Heart left ventricle (tissue), 13 donors: ENCODE data around the gene SHE.

Experiments
- POLR2A ChIP-seq, 2 donors: fragments of 450-650 bp; IDR thresholded peaks; one replicate each; pipeline ENCODE4 v1.6.1; 2017; ENCODE audit warnings: antibody characterized with exemption in 2 of 2, mild to moderate bottlenecking in 2 of 2, moderate library complexity in 2 of 2
- TF ChIP-seq, protein P1 (sequence below), 12 donors: fragments of 200-600 bp; sonication (generic) in 4 of 12; IDR thresholded peaks; one replicate each; pipeline versions ENCODE4 v1.5.0 to v1.8.0; 2018 to 2022; ENCODE audit warnings: antibody characterized with exemption in 12 of 12, mild to moderate bottlenecking in 5 of 12
- donor health status: ischemic (EF 13 %, LVEDD 7.1; RV severe dilation, severe dysfunction).
- donor health status: DM: no; HTN: yes; CAD: no.
- donor health status: DM: no; HTN: no; CAD: no.
- donor health status: ischemic (EF 25% LVEDD 6.9; RV normal size, moderate dysfunction).
- donor health status: ischemic (EF 25% LVEDD 5.7; RV mildly dilated, moderate dysfunction).
- donor health status: ischemic (EF 35%, LVEDD 5.7; RV mildly dilated, moderate dysfunction).
- donor health status: nonischemic (EF 11% LVEDD 7.7; RV severe dilation, severe dysfunction).
- donor health status: DM: yes; HTN: yes; CAD: no.
- donor health status: PGD.
- donor health status: ischemic (EF 29% LVEDD 5.4; RV normal size, mild dysfunction).
- donor health status: nonischemic (EF 23%, LVEDD 6.1; RV moderate dilation, normal function).

DNA sequence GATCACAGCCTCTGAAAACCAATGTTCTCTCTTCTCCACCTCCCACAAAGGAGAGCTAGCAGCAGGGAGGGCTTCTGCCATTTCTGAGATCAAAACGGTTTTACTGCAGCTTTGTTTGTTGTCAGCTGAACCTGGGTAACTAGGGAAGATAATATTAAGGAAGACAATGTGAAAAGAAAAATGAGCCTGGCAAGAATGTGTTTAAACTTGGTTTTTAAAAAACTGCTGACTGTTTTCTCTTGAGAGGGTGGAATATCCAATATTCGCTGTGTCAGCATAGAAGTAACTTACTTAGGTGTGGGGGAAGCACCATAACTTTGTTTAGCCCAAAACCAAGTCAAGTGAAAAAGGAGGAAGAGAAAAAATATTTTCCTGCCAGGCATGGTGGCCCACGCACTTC is 36.0 kb downstream of the SHE start:
- TF ChIP-seq POLR2A (IDR thresholded peaks at IDR 0.05): no peak
- TF ChIP-seq, protein P1, sequence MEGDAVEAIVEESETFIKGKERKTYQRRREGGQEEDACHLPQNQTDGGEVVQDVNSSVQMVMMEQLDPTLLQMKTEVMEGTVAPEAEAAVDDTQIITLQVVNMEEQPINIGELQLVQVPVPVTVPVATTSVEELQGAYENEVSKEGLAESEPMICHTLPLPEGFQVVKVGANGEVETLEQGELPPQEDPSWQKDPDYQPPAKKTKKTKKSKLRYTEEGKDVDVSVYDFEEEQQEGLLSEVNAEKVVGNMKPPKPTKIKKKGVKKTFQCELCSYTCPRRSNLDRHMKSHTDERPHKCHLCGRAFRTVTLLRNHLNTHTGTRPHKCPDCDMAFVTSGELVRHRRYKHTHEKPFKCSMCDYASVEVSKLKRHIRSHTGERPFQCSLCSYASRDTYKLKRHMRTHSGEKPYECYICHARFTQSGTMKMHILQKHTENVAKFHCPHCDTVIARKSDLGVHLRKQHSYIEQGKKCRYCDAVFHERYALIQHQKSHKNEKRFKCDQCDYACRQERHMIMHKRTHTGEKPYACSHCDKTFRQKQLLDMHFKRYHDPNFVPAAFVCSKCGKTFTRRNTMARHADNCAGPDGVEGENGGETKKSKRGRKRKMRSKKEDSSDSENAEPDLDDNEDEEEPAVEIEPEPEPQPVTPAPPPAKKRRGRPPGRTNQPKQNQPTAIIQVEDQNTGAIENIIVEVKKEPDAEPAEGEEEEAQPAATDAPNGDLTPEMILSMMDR (IDR thresholded peaks at IDR 0.05): no peak
